HG02759 (cell line): ENCODE data around the gene USF2.
"Not testable (repeated sequence)": the region's sequence is repeated elsewhere in the genome, so short reads cannot be mapped to it uniquely, and the experiment has no call there.

Source experiments
- ATAC-seq: cut with Tn5 transposase; IDR thresholded peaks from one replicate; pipeline ENCODE4 v1.9.1; 2021; ENCODE audit warnings: mild to moderate bottlenecking, moderate library complexity; ENCODE audit not compliant: unreplicated experiment

The USF2 gene, protein sequence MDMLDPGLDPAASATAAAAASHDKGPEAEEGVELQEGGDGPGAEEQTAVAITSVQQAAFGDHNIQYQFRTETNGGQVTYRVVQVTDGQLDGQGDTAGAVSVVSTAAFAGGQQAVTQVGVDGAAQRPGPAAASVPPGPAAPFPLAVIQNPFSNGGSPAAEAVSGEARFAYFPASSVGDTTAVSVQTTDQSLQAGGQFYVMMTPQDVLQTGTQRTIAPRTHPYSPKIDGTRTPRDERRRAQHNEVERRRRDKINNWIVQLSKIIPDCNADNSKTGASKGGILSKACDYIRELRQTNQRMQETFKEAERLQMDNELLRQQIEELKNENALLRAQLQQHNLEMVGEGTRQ

DNA sequence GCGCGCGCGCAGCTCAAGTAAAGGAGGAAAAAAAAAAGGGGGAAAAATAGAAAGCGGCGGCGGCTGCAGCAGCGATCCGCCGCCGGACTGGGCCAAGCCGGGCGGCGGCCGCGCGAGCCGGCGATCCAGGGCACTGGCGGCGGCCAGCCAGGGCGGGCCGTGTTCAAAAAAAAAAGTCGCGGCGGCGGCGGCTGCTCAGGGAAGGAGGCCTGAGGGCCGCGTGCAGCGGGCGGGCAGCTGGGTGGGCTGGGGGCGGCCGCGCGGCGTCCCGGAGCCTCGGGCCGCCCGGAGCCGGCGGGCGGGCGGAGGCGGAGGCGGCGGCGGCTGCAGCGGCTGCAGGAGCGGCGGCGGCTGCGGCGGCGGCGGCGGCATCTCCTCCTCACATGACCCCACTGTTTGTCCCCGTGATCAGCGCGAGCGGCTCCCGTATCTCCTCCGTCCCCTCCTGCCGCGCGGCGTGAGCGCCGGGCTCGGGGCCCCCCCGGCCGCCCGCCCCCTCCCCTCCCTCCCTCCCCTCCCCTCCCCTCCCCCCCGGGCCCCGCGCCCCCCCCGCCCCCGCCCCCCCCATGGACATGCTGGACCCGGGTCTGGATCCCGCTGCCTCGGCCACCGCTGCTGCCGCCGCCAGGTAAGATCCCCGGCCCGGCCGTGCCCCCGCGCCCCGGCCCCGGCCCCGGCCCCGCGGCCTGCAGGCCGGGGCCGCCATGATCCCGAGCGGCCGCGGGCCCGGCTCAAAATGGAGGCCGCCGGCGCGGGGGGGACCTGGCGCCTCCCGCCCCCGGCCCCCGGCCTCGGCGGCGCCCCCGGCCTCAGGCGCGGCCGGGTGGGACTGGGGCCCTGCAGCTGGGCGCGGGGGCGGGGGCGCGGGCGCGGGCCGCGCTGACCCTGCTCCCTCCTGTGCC is at the start of gene USF2:
TSS of gene USF2 (plus strand) at position 427 of the 902 bp plus-strand sequence. CDS start at position 567, 140 bp downstream.
- peak; percentile 32 for ATAC-seq

DNA sequence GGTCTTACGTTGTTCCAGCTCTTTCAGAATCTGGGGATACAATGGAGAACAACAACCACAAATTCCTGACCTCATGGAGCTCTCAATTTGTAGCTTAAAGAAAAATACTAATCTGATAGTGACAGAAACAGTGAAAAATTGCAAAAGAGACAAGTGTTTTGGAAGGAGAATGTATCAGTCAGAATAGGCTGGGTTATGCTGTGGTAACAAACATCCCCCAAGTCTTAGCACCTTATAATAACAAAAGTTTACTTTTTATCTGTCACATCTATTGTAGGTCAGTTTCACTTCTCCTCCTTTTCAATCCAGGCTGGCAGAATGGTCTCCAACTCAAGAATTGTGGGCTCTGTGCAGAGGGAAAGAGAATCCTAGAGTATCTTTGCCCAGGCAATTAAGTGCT is 49.8 kb upstream of the USF2 start:
- ATAC-seq = no peak

DNA sequence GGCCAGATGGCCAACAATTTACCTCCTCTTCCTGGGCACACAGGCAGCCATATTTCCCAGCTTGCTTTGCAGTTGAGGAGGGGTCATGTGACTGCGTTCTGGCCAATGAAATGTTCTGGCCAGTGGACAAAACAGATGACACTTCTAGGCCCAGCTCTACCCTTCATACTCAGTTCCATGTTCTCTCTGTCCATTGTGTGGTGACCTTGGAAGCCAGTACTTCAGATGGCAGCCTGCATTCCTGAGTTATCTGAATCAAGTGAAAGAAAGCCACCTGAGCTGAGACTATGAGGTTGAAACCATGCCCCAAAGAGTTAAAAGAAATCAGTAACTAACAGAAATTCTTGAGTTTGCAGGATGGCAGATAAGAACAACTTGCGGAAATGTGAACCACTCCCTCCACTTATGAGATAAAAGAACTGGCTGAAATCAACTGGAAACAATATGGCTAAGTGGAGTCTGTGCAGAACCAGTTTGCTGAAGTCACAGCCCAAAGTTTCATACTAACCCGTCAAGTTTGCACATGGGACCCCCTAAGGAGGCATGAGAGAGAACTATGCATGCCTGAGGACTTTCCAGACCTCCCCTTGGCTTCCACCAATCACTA is 48.3 kb upstream of the USF2 start:
- no peak for ATAC-seq

DNA sequence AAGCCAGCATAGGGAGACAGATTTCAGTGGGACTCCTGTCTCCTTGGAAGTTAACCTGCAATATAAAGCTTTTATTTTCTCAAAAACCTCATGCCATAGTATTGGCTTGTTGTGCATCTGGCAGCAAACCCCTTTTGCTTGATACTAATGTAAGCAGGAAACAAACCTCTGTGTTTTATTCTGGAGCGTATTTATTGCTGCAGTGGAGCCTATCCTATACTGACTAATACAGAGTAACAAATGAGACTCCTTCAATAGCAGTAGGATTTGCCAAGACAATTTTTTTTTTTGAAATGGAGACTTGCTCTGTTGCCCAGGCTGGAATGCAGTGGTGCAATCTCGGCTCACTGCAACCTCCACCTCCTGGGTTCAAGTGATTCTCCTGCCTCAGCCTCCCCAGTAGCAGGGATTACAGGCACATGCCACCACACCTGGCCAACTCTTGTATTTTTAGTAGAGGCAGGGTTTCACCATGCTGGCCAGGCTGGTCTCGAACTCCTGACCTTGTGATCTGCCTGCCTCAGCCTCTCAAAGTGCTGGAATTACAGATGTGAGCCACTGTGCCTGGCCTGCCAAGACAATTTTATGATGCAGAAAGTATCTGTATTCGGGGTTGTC is 47.7 kb upstream of the USF2 start:
- not testable (repeated sequence) for ATAC-seq

DNA sequence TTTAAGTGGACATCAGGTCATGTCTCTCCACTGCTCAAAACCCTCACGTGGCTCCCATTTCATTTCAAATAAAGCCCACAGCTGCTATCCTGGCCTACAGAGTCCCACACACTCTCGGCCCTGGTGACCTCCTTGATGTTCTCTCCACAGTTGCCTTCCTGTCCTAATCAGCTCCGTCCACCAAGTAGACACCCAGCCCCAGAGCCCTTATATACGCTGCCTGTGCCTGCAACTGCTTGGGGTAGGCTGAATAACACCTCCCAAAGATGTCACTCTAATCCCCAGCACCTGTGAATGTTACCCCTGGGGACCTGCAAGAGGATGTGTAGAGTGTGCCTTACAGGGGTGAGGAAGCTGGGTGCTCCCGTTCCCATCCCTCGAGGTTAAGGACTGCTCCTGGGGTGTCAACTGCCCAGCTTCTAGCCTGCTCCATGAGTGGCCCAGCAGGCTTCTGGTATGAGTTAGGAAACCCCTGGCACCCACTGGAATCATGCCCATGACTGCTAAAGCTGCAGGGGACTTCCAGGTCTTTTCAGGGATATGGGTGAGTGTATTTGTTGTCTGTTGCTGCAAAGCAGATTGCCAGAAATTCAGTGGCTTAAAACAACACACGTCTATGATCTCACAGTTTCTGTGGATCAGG is 46.3 kb upstream of the USF2 start:
- no peak for ATAC-seq

DNA sequence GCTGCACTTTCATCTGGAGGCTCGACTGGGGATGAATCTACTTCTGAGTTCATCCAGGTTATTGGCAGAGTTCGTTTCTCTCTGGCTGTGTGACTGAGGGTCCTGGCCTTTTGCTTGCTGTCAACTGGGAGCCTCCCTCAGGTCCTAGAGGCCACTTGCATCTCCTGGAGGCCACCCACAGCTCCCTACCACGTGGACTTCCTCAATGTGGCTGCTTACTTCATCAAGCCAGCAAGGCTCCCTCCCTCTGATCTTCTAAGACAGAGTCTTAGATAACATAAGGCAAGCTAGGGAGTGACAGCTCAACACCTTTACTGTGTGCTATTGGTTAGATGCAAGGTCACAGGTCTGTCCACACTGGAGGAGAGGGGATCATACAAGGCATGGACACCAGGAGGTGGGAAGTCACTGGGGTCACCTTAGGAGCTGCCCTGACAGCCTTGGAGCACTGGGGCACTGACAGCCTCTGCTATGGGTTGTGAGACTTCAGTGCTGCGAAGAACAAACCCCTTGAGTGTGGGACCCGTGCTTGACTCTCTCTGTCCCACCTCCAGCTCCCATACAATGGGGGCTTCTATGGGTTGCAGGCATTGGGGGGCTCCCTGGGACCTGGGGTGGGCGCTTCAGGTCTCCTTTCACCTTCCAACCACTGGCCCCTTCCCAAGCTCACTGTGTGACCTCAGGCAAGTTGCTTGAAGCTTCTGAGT is 45.5 kb upstream of the USF2 start:
- no peak for ATAC-seq

DNA sequence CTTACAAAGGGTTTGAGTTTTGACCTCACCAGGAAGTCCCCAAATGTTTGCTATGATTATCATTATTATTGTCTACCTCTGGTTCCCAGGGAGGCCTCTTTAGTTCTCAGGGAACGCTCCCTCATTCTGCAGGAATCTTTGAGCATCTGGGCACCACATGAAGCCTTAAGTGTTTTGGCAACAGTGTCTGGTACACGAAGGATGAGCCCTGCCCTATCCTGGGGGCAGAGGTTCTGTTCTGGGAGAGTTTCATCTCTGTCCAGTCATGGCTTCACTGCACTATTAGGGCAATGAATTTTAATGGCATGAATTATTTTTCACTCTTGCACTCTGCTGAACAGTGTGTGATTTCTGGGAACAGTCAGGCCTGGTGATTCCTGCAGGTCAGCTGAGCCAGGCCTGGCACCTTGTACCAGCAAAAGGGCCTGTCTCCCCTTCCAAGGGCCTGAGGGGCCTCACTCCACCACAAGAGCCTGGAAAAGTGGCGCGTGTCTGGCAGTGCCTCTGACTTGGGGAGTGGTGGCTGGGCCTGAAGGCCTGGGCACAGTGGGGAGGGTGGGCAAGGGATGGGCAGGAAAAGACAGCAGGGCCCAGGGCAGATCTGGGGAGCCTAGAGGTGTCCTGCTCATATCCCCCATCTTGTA is 44.8 kb upstream of the USF2 start:
- ATAC-seq = no peak

DNA sequence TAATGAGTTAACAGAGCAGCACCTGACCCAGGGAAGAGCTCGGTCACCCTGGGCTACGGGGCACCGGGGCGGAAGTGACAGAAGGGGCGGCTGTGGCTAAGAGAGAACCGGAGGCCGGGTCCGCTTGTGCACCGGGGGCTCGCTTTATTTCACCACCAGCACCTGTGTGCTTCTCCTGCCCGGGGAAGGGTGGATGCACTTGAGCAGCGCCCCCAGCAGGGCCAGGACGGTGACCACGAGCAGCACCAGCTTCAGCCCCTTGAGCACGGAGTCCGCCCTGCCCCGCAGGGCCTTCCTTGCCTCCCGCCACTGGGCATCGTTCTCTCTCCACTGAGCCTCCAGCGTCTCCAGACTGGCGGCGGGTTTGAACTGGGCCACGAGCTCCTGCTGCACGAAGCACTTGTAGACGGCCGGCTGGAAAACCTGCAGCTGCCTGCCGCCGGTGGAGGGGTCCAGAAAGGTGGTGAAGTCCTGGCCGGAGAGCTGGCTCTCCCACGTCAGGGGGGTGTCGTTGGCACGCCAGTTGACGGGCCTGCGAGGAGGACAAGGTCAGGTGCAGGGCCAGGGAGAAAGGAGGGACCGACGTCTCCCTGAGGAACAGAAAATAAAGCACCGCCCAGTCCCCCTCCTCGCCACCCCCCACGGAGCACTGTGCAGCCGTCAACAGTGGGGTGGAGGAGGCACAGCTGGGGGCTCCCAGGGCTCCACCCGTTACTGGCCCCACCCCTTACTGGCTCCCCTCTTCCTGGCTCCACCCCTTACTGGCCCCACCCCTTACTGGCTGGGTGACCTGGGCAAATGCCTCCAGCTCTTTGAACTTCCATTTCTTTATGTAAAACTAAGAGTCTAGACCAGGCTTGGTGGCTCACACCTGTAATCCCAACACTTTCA is 43.8 kb upstream of the USF2 start:
- no peak for ATAC-seq

DNA sequence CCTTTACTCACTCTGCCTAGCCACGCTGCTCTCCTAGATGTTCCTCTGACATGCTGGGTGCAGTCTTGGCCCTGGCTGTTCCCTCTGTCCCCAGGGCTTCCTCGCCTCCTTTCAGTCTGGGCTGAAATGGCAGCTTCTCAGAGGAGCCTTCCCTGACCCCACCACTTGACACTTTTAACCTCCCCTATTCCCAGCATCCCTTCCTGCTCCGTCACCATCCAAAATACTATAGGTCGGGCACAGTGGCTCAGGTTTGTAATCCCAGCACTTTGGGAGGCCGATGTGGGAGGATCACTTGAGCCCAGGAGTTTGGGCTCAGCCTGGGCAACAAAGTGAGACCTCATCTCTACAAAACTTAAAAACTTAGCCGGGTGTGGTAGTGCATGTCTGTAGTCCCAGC is 42.8 kb upstream of the USF2 start:
- no peak for ATAC-seq

DNA sequence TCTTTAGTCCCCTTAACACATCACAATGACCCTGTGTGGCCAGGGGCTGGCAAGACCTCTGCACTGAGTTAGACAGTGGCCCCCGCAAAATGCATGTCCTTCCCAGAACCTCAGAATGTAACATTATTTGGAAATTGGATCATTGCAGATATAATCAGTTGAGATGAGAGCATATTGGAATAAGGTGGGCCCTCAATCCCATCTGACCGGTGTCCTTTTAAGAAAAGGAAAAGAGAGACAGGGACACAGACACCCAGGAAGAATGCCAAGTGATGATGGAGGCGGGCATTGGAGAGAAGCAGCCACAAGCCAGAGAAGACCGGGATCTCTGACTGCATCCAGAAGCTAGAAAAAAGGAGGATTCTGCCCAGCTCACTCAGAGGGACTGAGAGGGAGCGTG is 42.0 kb upstream of the USF2 start:
- no peak for ATAC-seq

DNA sequence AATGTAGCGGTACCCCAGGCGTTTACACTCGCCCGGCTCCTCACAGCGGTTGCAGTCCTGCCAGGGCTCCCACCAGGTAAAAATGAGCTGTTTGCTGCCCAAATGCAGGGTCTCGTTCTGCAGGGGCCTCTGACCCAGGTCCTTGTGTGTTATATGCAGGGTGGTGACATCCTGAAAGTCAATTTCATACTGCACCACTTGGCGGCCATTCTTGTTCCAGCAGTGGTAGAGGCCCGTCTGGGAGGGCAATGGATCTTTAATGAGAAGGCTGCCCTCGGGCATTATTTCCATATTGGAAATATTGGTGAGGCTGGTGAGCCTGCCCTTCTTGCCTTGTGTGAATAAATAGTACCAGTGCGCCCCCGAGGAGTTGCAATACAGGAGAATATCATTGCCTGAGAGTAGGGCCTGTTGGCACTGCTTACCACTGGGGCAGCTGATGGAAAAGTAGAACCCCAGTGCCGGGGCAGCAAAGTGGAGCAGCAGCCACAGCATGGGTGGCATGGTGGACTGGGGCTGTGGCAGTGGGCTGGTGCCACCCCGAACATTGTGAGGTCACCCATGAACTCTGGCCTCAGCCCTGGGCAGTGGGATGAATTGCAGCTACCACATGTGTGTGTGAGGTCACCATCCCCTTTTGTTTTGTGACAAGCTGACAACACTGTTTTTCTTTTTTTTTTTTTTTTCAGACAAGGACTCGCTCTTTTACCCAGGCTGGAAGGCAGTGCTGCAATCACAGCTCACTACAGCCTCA is 40.4 kb upstream of the USF2 start, which contains the start of gene FAM187B:
TSS of gene FAM187B (minus strand) at position 563 of the 754 bp plus-strand sequence. CDS start at position 504, 59 bp downstream.
- ATAC-seq = no peak

DNA sequence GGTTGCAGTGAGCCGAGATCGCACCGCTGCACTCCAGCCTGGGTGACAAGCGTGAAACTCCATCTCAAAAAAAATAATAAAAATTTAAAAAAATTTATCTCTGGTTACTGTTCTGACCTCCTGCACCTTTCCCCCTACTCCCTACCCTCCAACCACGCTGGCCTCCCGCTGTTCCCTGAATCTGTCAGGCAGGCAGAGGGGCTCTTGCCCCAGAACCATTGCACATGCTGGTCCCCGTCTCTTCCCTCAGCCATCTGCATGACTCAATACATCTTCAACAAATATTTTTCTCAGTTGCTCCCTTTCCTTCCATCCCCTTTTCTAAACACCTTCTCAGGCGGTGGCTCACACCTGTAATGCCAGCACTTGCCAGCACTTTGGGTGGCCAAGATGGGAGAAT is 39.2 kb upstream of the USF2 start:
- ATAC-seq = no peak

DNA sequence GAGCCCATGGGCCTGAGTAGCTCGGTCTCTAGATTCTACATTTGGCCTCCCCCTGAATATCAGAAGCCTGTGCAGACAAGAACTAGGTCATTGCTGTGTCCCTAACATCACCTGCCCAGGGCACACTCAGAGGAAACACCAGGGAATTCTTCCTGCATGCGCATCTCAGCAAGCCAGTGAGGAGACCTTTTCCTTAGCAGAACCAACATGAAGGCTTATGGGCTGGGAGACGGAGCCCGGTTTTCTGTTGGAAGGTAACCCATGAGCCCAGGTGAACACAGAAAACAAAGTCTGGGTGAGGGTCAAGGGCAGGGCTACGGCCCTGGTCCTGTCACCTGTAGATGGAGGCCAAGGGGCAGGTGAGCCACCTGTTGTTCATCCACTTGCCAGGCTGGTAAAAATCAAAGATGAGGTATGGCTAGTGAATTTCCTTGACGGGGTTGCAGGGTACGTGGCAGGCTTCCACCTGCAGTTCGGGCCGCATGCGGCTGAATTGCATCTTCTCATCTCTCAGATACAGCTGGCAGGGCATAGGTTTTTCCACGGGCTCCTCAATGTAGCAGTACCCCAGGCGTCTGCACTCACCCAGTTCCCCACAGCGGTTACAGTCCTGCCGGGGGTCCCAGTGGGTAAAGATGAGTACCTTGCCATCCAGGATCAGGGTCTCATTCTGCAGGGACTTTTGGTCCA is 36.7 kb upstream of the USF2 start:
- no peak for ATAC-seq

DNA sequence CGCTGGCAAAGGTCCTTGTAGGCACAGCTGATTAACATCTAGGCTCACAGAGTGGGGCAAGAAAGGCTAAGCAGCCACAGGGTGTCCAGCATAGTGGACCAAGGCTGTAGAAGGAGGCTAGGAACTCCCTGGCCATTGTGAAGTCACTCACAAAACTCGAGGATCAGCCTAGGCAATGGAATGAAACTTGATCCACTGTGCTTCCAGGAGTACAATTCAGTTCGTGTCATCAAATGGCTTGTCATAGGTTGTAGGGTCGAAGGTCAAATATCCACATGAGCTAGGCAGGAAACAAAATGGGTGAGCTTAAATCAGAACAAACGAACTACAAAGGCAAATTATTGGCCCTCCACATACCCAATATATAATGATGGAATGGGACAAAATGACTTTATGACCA is 35.9 kb upstream of the USF2 start:
- ATAC-seq = no peak

DNA sequence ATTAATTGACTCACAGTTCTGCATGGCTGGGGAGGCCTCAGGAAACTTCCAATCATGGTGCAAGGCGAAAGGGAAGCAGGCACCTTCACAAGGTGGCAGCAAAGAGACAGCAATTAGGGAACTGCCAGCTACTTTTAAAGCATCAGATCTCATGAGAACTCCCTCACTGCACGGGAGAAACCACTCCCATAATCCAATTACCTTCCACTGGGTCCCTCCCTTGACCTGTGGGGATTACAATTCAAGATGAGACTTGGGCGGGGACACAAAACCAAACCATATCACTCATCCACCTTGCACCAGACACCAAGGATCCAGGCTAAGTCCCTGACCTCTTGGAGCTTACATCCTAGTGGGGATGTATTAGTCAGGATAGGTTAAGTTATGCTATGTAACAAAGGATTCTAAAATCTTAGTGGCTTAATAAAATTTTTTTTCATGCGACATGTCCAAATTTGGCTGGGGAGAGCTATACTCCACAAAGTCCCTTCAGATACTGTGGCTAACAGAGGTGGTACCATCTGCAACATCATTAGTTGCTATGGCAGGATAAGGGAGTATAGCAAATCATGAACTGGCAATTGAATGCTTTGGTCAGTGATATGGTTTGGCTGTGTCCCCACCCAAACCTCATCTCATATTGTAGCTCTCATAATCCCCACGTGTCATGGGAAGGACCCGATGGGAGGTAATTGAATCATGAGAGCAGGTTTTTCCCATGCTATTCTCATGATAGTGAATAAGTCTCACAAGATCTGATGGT is 31.9 kb upstream of the USF2 start:
- ATAC-seq = no peak

DNA sequence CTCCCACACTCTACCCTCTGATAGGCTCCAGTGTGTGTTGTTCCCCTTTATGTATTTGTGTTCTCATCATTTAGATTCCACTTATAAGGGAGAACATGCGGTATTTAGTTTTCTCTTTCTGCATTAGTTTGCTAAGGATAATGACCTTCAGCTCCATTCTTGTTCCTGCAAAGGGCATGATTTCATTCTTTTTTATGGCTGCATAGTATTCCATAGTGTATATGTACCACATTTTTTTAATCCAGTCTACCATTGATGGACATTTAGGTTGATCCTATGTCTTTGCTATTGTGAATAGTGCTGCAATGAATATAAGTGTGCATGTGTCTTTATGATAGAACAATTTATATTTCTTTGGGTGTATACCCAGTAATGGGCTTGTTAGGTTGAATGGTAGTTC is 29.2 kb upstream of the USF2 start:
- ATAC-seq = not testable (repeated sequence)
